ENCODE results near the gene NELFCD. TPM values are rescaled to one million over a fixed set of nuclear protein-coding genes. Genes with fewer than 3 reads are reported as not detected.

The NELFCD gene
- polyA plus RNA-seq, 3 donors, result 129 to 156 (median 149) TPM

- DNase-seq, result no peak
Observed at GRCh38 chr20:59018817-59019216, 37.8 kb downstream of the NELFCD start.

- DNase-seq, result no peak
Observed at GRCh38 chr20:59019217-59019616, 38.2 kb downstream of the NELFCD start, which contains the start of gene TUBB1. TSS of gene TUBB1 (plus strand) at chr20:59019429. CDS start at chr20:59019523, 94 bp downstream.

GRCh38 chr20:59020938-59021551 lies 40.0 kb downstream of the NELFCD start:
- DNase-seq, result no peak

GRCh38 chr20:59022754-59023153 lies 41.7 kb downstream of the NELFCD start:
- DNase-seq, result no peak

- DNase-seq, result no peak
Observed at GRCh38 chr20:59023616-59024015, 42.6 kb downstream of the NELFCD start.

- no peak for DNase-seq
Observed at GRCh38 chr20:59024111-59024530, 43.1 kb downstream of the NELFCD start.

GRCh38 chr20:59025086-59025485 lies 44.0 kb downstream of the NELFCD start:
- DNase-seq, result no peak

- no peak for DNase-seq
Observed at GRCh38 chr20:59025511-59025910, 44.5 kb downstream of the NELFCD start.

GRCh38 chr20:59026904-59027740 lies 46.1 kb downstream of the NELFCD start:
- DNase-seq, result no peak

- no peak for DNase-seq
Observed at GRCh38 chr20:59027741-59028320, 46.8 kb downstream of the NELFCD start.

GRCh38 chr20:59028812-59029211 lies 47.8 kb downstream of the NELFCD start:
- no peak for DNase-seq

GRCh38 chr20:59030911-59031563 lies 50.0 kb downstream of the NELFCD start:
- DNase-seq, result no peak

- DNase-seq, result no peak
Observed at GRCh38 chr20:59031564-59032022, 50.5 kb downstream of the NELFCD start.

GRCh38 chr20:59032023-59032712 lies 51.1 kb downstream of the NELFCD start, which contains the start of gene ATP5F1E:
TSS of gene ATP5F1E (minus strand) at chr20:59032335. CDS start at chr20:59032251, 84 bp downstream.
- peak; percentile 96 for DNase-seq

GRCh38 chr20:59032713-59033059 lies 51.6 kb downstream of the NELFCD start:
- DNase-seq, result no peak

GRCh38 chr20:59033093-59033492 lies 52.0 kb downstream of the NELFCD start:
- DNase-seq, result no peak

- DNase-seq, result no peak
Observed at GRCh38 chr20:59033616-59034165, 52.6 kb downstream of the NELFCD start.

- no peak for DNase-seq
Observed at GRCh38 chr20:59035381-59035780, 54.3 kb downstream of the NELFCD start.

GRCh38 chr20:59037386-59037785 lies 56.3 kb downstream of the NELFCD start:
- no peak for DNase-seq

- DNase-seq, result no peak
Observed at GRCh38 chr20:59039233-59039632, 58.2 kb downstream of the NELFCD start.

- no peak for DNase-seq
Observed at GRCh38 chr20:59040667-59041066, 59.6 kb downstream of the NELFCD start.
